DND-41 (cell line): Measurements from ENCODE around the gene ZFYVE1.

Experiments used
- ATAC-seq: fragments of 200-7000 bp; cut with Tn5 transposase; 3 replicates; pipeline ENCODE4 v1.9.1; 2021; ENCODE audit warnings: low read depth; ENCODE audit not compliant: insufficient read depth
- DNase-seq: peaks from one replicate; pipeline ENCODE4 v3.0.0-alpha.2; 2020
- H2AFZ ChIP-seq: 2 replicates; pipeline ENCODE4 v1.6.0; 2012; ENCODE audit warnings: low read depth, low read length
- H3K27ac ChIP-seq: 2 replicates; pipeline ENCODE4 v1.5.1; 2012; ENCODE audit warnings: low read length, inconsistent platforms
- H3K27me3 ChIP-seq: fragments of 200-600 bp; sonication (generic); 2 replicates; pipeline ENCODE4 v1.6.0; 2012; ENCODE audit warnings: low read length, mild to moderate bottlenecking, inconsistent platforms; ENCODE audit not compliant: insufficient read depth, poor library complexity
- H3K36me3 ChIP-seq: 2 replicates; pipeline ENCODE4 v1.5.1; 2012; ENCODE audit warnings: low read length, inconsistent platforms; ENCODE audit not compliant: insufficient read depth
- H3K4me1 ChIP-seq: 2 replicates; pipeline ENCODE4 v1.5.1; 2012; ENCODE audit warnings: mild to moderate bottlenecking, low read length; ENCODE audit not compliant: insufficient read depth
- H3K4me2 ChIP-seq: 2 replicates; pipeline ENCODE4 v1.6.0; 2012; ENCODE audit warnings: mild to moderate bottlenecking, moderate library complexity, low read length, inconsistent platforms; ENCODE audit not compliant: insufficient read depth
- H3K4me3 ChIP-seq, 2 experiments: fragments of 200-600 bp in 1 of 2; shearing (Covaris generic) in 1 of 2; 2 replicates each; pipeline ENCODE4 v1.5.1; 2012 to 2016; ENCODE audit warnings: inconsistent platforms in 2 of 2, low read length in 2 of 2, mild to moderate bottlenecking in 2 of 2, low read depth in 1 of 2, moderate library complexity in 1 of 2
- H3K79me2 ChIP-seq: 2 replicates; pipeline ENCODE4 v1.6.0; 2012; ENCODE audit warnings: low read length, inconsistent platforms; ENCODE audit not compliant: insufficient read depth
- H3K9ac ChIP-seq: 2 replicates; pipeline ENCODE4 v1.6.0; 2012; ENCODE audit warnings: low read depth, mild to moderate bottlenecking, inconsistent platforms, low read length, moderate library complexity
- H3K9me3 ChIP-seq: 2 replicates; pipeline ENCODE4 v1.5.1; 2012; ENCODE audit warnings: low read length, moderate library complexity, mild to moderate bottlenecking, inconsistent platforms; ENCODE audit not compliant: insufficient read depth, severe bottlenecking
- H4K20me1 ChIP-seq: 2 replicates; pipeline ENCODE4 v1.6.0; 2012; ENCODE audit warnings: low read length; ENCODE audit not compliant: insufficient read depth
- EZH2 ChIP-seq: IDR thresholded peaks from 3 replicates; pipeline ENCODE4 v1.6.1; 2012; ENCODE audit warnings: borderline replicate concordance, low read depth, mild to moderate bottlenecking, moderate library complexity, low read length, inconsistent platforms; ENCODE audit not compliant: severe bottlenecking
- TF ChIP-seq, protein P1 (sequence below): IDR thresholded peaks from 2 replicates; pipeline ENCODE4 v1.5.1; 2012; ENCODE audit warnings: borderline replicate concordance, low read length, moderate library complexity, mild to moderate bottlenecking; ENCODE audit not compliant: poor library complexity, severe bottlenecking; ENCODE audit errors: extremely low read depth

Gene ZFYVE1

DNA sequence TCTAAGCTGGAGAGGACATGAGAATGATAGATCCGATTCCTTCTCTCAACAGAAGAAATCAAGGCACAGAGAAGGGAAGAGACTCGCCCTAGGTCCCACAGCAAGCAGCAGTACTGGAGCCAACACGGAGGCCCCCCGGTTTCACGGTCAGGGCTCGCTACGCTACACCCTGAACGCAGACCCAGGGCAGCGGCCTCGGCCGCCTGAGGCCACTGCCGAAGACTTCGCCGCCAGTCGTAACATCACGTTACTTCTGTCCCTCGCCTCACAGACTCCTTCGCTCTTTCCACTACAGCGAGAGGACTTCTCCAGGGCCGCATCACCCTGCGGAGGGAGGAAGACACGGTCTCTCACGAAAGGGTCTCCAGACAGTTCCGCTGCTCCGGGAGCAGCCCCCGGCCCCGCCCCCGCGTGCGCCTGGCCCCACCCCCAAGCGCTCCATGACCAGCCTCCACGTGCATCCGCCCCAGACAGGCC lies 101.1 kb downstream of the ZFYVE1 start:
- ATAC-seq (no peak), DNase-seq (no peak)
- H2AFZ ChIP-seq = peak overlapping the region; percentile 91
- H4K20me1 ChIP-seq = no peaks in the 10 kb centered on the region
- peak overlapping the region; percentile 89 for H3K4me2 ChIP-seq
- H3K27ac ChIP-seq = peak overlapping the region; percentile 52
- H3K4me3 ChIP-seq = peak overlapping the region in 1 of 2 experiments; percentile 94; a peak in 2 of 4 replicates
- no peaks in the 10 kb centered on the region for H3K36me3 ChIP-seq
- H3K79me2 ChIP-seq = peaks cover 6% of the 10 kb centered on the region; the same call in 1 of the 2 replicates
- no peaks in the 10 kb centered on the region for H3K9me3 ChIP-seq
- peak overlapping the region; percentile 36; the same call in 1 of the 2 replicates for H3K9ac ChIP-seq
- peaks cover 17% of the 10 kb centered on the region for H3K4me1 ChIP-seq
- peaks cover 1% of the 10 kb centered on the region for H3K27me3 ChIP-seq
- TF ChIP-seq, protein P1, sequence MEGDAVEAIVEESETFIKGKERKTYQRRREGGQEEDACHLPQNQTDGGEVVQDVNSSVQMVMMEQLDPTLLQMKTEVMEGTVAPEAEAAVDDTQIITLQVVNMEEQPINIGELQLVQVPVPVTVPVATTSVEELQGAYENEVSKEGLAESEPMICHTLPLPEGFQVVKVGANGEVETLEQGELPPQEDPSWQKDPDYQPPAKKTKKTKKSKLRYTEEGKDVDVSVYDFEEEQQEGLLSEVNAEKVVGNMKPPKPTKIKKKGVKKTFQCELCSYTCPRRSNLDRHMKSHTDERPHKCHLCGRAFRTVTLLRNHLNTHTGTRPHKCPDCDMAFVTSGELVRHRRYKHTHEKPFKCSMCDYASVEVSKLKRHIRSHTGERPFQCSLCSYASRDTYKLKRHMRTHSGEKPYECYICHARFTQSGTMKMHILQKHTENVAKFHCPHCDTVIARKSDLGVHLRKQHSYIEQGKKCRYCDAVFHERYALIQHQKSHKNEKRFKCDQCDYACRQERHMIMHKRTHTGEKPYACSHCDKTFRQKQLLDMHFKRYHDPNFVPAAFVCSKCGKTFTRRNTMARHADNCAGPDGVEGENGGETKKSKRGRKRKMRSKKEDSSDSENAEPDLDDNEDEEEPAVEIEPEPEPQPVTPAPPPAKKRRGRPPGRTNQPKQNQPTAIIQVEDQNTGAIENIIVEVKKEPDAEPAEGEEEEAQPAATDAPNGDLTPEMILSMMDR = no peak

DNA sequence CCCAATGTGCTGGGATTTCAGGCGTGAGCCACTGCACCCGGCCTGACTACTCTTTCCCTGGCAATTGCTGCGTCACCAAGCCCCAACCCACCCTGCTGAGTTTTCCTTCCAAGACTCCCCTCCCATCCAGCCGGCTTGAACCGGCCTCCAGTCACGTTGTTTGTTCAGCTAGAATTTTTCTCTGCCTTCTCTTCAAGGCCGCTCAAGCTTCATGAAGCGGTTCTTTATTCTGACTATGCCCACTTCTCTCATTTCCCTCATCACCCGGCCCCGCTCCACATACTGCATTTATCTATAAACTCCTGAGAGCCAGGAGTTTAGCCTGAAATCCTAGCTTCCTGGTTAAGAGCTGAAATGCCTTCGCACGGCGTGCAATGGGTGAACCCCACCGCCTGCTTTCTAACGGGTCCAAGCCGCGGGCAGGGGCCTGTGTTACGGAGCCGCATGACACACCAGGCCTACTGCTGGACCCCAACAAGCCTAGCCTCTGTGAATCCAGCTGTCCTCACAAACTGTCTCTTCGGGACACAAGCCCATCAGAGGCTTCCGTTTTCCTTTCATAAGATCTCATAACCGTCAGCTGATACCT lies 101.6 kb downstream of the ZFYVE1 start:
- DNase-seq (no peak), ATAC-seq (no peak)
- Histone ChIP-seq H3K4me3 (peak overlapping the region in 1 of 2 experiments; percentile 94; a peak in 2 of 4 replicates), H3K9me3 (no peaks in the 10 kb centered on the region), H3K36me3 (no peaks in the 10 kb centered on the region), H3K79me2 (peaks cover 4% of the 10 kb centered on the region; the same call in 1 of the 2 replicates), H4K20me1 (no peaks in the 10 kb centered on the region), H3K9ac (no peak overlapping the region), H3K4me1 (peaks cover 17% of the 10 kb centered on the region), H3K27ac (no peak overlapping the region), H3K4me2 (peak overlapping the region; percentile 89), H3K27me3 (peaks cover 2% of the 10 kb centered on the region), H2AFZ (peak overlapping the region; percentile 91)
- TF ChIP-seq, protein P1 = no peak
- TF ChIP-seq EZH2 = no peak

DNA sequence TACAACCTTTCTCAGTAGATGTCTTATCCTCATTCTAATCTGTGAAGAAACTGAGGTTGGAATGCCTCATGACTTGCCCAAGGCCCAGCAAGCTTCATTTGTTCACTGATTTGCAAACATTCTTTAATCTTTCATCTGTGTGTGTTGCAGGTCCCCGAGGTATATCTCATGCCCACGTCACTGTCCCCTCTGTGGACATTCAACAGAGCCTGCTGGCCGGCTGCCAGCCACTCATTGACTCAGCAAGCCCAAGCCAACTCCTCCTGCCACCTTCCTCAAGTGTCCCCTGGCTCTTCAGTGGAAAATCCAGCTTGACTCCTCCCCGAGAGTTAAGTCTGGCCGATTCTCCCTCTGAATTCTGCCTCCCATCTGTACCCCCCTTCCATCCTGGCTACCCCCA lies 102.6 kb downstream of the ZFYVE1 start:
- H3K9ac ChIP-seq = no peak overlapping the region
- H2AFZ ChIP-seq = no peak overlapping the region
- TF ChIP-seq, protein P1 = no peak
- no peak for TF ChIP-seq EZH2
- no peaks in the 10 kb centered on the region for H3K36me3 ChIP-seq
- no peak overlapping the region for H3K27ac ChIP-seq
- DNase-seq (no peak), ATAC-seq (no peak)
- H3K9me3 ChIP-seq = no peaks in the 10 kb centered on the region
- no peak overlapping the region for H3K4me2 ChIP-seq
- H3K79me2 ChIP-seq = peaks cover 4% of the 10 kb centered on the region; the same call in 1 of the 2 replicates
- no peaks in the 10 kb centered on the region for H4K20me1 ChIP-seq
- peaks cover 2% of the 10 kb centered on the region for H3K27me3 ChIP-seq
- H3K4me3 ChIP-seq = no peak overlapping the region
- H3K4me1 ChIP-seq = peaks cover 17% of the 10 kb centered on the region
